ENCODE measurements around the gene PBOV1. TPM values are rescaled to one million over a fixed set of nuclear protein-coding genes. Genes with fewer than 3 reads are reported as not detected.

The PBOV1 gene
- total and polyA plus RNA-seq, 12 donors: not detected

- Histone ChIP-seq H3K36me3 (replicated peaks in 1 of 2) (no peaks in the 10 kb centered on the region), H3K4me3 (no peak overlapping the region), H3K9me3 (replicated peaks in 1 of 3) (no peaks in the 10 kb centered on the region), H3K4me1 (replicated peaks in 1 of 2) (peaks cover 0 to 11% of the 10 kb centered on the region in 2 donors), H3K27ac (no peak overlapping the region), H3K27me3 (no peaks in the 10 kb centered on the region)
- WGBS, 4 donors: 77 to 85% (median 80%) methylated on average over 1 of the region's 1 CpG
- no peak for DNase-seq
- no peak for TF ChIP-seq POLR2A (IDR thresholded peaks at IDR 0.05)
- no peak for TF ChIP-seq CTCF (IDR thresholded peaks at IDR 0.05)
- intact Hi-C loops (cut with DNase I): no loop called here
These were observed 30.6 kb upstream of the PBOV1 start for GRCh38 chr6:138248878-138249277.

- H3K4me1 ChIP-seq (replicated peaks in 1 of 2): peaks cover 0 to 11% of the 10 kb centered on the region in 2 donors
- intact Hi-C loops (cut with DNase I): no loop called here
- H3K27ac ChIP-seq: no peak overlapping the region
- H3K27me3 ChIP-seq: no peaks in the 10 kb centered on the region
- no peak overlapping the region for H3K4me3 ChIP-seq
- no peaks in the 10 kb centered on the region for H3K9me3 ChIP-seq (replicated peaks in 1 of 3)
- TF ChIP-seq POLR2A (IDR thresholded peaks at IDR 0.05) (no peak), CTCF (IDR thresholded peaks at IDR 0.05) (no peak)
- DNase-seq: no peak
- WGBS, 4 donors: 81 to 87% (median 84%) methylated on average over 6 to 7 of the region's 7 CpGs
- H3K36me3 ChIP-seq (replicated peaks in 1 of 2): no peaks in the 10 kb centered on the region
These were observed 29.7 kb upstream of the PBOV1 start for GRCh38 chr6:138248011-138248410.

GRCh38 chr6:138246650-138247440 is 28.6 kb upstream of the PBOV1 start:
- Histone ChIP-seq H3K27ac (no peak overlapping the region), H3K4me1 (replicated peaks in 1 of 2) (peaks cover 0 to 11% of the 10 kb centered on the region in 2 donors), H3K27me3 (no peaks in the 10 kb centered on the region), H3K36me3 (replicated peaks in 1 of 2) (no peaks in the 10 kb centered on the region), H3K4me3 (no peak overlapping the region), H3K9me3 (replicated peaks in 1 of 3) (no peaks in the 10 kb centered on the region)
- intact Hi-C loops (cut with DNase I): no loop called here
- TF ChIP-seq POLR2A (IDR thresholded peaks at IDR 0.05) (no peak), CTCF (IDR thresholded peaks at IDR 0.05) (no peak)
- DNase-seq: no peak
- WGBS, 4 donors: 72 to 86% (median 84%) methylated on average over 2 to 3 of the region's 3 CpGs

GRCh38 chr6:138245751-138246150 is 27.5 kb upstream of the PBOV1 start:
- Histone ChIP-seq H3K4me1 (replicated peaks in 1 of 2) (peaks cover 0 to 5% of the 10 kb centered on the region in 2 donors), H3K27ac (no peak overlapping the region), H3K9me3 (replicated peaks in 1 of 3) (no peaks in the 10 kb centered on the region), H3K27me3 (no peaks in the 10 kb centered on the region), H3K36me3 (replicated peaks in 1 of 2) (no peaks in the 10 kb centered on the region), H3K4me3 (no peak overlapping the region)
- intact Hi-C loops (cut with DNase I): no loop called here
- 73 to 86% (median 81%) methylated on average over 3 of the region's 3 CpGs for WGBS, 4 donors
- DNase-seq: no peak
- no peak for TF ChIP-seq CTCF (IDR thresholded peaks at IDR 0.05)
- TF ChIP-seq POLR2A (IDR thresholded peaks at IDR 0.05): no peak
